GM19351 (cell line): ENCODE data around the gene SNAP91.
"Not testable (repeated sequence)": the region's sequence is repeated elsewhere in the genome, so short reads cannot be mapped to it uniquely, and the experiment has no call there.

Experiments used
- ATAC-seq: cut with Tn5 transposase; IDR thresholded peaks from one replicate; pipeline ENCODE4 v1.9.1; 2021; ENCODE audit warnings: mild to moderate bottlenecking, moderate library complexity; ENCODE audit not compliant: unreplicated experiment

The SNAP91 gene

GRCh38 chr6:83550482-83550881, 158.4 kb downstream of the SNAP91 start:
- ATAC-seq, result not testable (repeated sequence)

GRCh38 chr6:83546636-83547035, 162.3 kb downstream of the SNAP91 start:
- no peak for ATAC-seq

GRCh38 chr6:83539678-83540077, 169.2 kb downstream of the SNAP91 start:
- no peak for ATAC-seq

GRCh38 chr6:83536647-83537589, 172.0 kb downstream of the SNAP91 start:
- ATAC-seq, result no peak

GRCh38 chr6:83536034-83536646, 172.8 kb downstream of the SNAP91 start:
- ATAC-seq, result peak; percentile 88

GRCh38 chr6:83518816-83519480, 190.0 kb downstream of the SNAP91 start:
- no peak for ATAC-seq

GRCh38 chr6:83517500-83517899, 191.4 kb downstream of the SNAP91 start:
- no peak for ATAC-seq

GRCh38 chr6:83514866-83515466, 193.9 kb downstream of the SNAP91 start:
- peak; percentile 63 for ATAC-seq

- ATAC-seq, result peak; percentile 6
These were observed 194.4 kb downstream of the SNAP91 start for GRCh38 chr6:83514466-83514865.

- ATAC-seq, result peak; percentile 61
These were observed 196.8 kb downstream of the SNAP91 start, which contains the start of gene PRSS35 for GRCh38 chr6:83511901-83512681. PRSS35 (plus strand) TSS chr6:83512534; CDS start chr6:83523442, 10,908 bp downstream.

- ATAC-seq, result no peak
These were observed 197.6 kb downstream of the SNAP91 start for GRCh38 chr6:83511266-83511665.

GRCh38 chr6:83510791-83511190, 198.1 kb downstream of the SNAP91 start:
- ATAC-seq, result no peak

- no peak for ATAC-seq
These were observed 199.5 kb downstream of the SNAP91 start for GRCh38 chr6:83509441-83509840.

GRCh38 chr6:83505356-83505755, 203.5 kb downstream of the SNAP91 start:
- no peak for ATAC-seq
